Keratinocyte (primary cell): ENCODE results near the gene TRIL. TPM values are rescaled to one million over a fixed set of nuclear protein-coding genes. Genes with fewer than 3 reads are reported as not detected.

ENCODE experiments used
- DNase-seq: peaks from one replicate; pipeline ENCODE4 v3.0.0-alpha.2; 2011; ENCODE audit warnings: low read depth, missing footprints, low spot score
- FAIRE-seq: peaks from 2 replicates; lab custom pipeline; 2011; peaks lifted over from hg19 to GRCh38; lab: Jason Lieb, UNC
- H2AFZ ChIP-seq: 2 replicates; pipeline ENCODE4 v1.6.0; 2012; ENCODE audit warnings: low read length, control low read depth, inconsistent platforms; ENCODE audit not compliant: control insufficient read depth
- H3K27ac ChIP-seq: 2 replicates; pipeline ENCODE4 v1.5.1; 2011; ENCODE audit warnings: low read length; ENCODE audit not compliant: control insufficient read depth, insufficient read depth
- H3K27me3 ChIP-seq: 3 replicates; pipeline ENCODE4 v1.6.0; 2011; ENCODE audit warnings: low read length; ENCODE audit not compliant: control insufficient read depth, insufficient read depth; ENCODE audit errors: extremely low read depth
- H3K36me3 ChIP-seq, 2 experiments: 2 replicates in 1 of 2; 3 replicates in 1 of 2; pipeline ENCODE4 v1.5.1; 2011; ENCODE audit warnings: low read length in 2 of 2, mild to moderate bottlenecking in 1 of 2; ENCODE audit not compliant: control insufficient read depth in 2 of 2, insufficient read depth in 2 of 2; ENCODE audit errors: extremely low read depth in 1 of 2
- H3K4me1 ChIP-seq: 3 replicates; pipeline ENCODE4 v1.5.1; 2011; ENCODE audit warnings: low read length; ENCODE audit not compliant: control insufficient read depth, insufficient read depth; ENCODE audit errors: extremely low read depth
- H3K4me2 ChIP-seq: 3 replicates; pipeline ENCODE4 v1.6.0; 2011; ENCODE audit warnings: low read depth, low read length; ENCODE audit not compliant: control insufficient read depth, insufficient read depth; ENCODE audit errors: extremely low read depth
- H3K4me3 ChIP-seq, 3 experiments: fragments of 200-600 bp in 1 of 3; sonication (generic) in 1 of 3; 2 replicates in 2 of 3; 3 replicates in 1 of 3; pipeline ENCODE4 v1.5.1; 2011 to 2016; ENCODE audit warnings: low read length in 3 of 3, mild to moderate bottlenecking in 3 of 3, control low read depth in 2 of 3, inconsistent platforms in 1 of 3, low read depth in 1 of 3, mixed read lengths in 1 of 3, mixed run types in 1 of 3, moderate library complexity in 1 of 3; ENCODE audit not compliant: control insufficient read depth in 2 of 3, insufficient read depth in 2 of 3; ENCODE audit errors: extremely low read depth in 1 of 3
- H3K79me2 ChIP-seq: 2 replicates; pipeline ENCODE4 v1.6.0; 2012; ENCODE audit warnings: low read length; ENCODE audit not compliant: control insufficient read depth, insufficient read depth
- H3K9ac ChIP-seq: 3 replicates; pipeline ENCODE4 v1.6.0; 2011; ENCODE audit warnings: low read length; ENCODE audit not compliant: control insufficient read depth, insufficient read depth; ENCODE audit errors: extremely low read depth
- H3K9me1 ChIP-seq: 3 replicates; pipeline ENCODE4 v1.6.0; 2011; ENCODE audit warnings: low read length; ENCODE audit not compliant: control insufficient read depth, insufficient read depth; ENCODE audit errors: extremely low read depth
- H3K9me3 ChIP-seq: 2 replicates; pipeline ENCODE4 v1.5.1; 2012; ENCODE audit warnings: low read depth, low read length; ENCODE audit not compliant: control insufficient read depth
- H4K20me1 ChIP-seq: 3 replicates; pipeline ENCODE4 v1.6.0; 2011; ENCODE audit warnings: low read length; ENCODE audit not compliant: control insufficient read depth, insufficient read depth; ENCODE audit errors: extremely low read depth
- EZH2 ChIP-seq: IDR thresholded peaks from one replicate; pipeline ENCODE4 v1.6.1; 2012; ENCODE audit warnings: inconsistent platforms, mild to moderate bottlenecking, low read length, moderate library complexity
- dilution Hi-C: fragments of 300-500 bp; cut with MboI; formaldehyde crosslinking; loops from one replicate; pipeline ENCODE4 v1.7.0; 2020; ENCODE audit warnings: low sequenced_read_pairs; ENCODE audit not compliant: extremely low pct_ligation_motif_present
- polyA plus RNA-seq, 5 experiments: library from polyadenylated mRNA; depleted of rRNA in 3 of 5; stranded (reverse) in 3 of 5; stranded (forward) in 1 of 5; unstranded in 1 of 5; fragments of >200 nt; gene quantifications; 1 replicate in 1 of 5; 2 replicates in 3 of 5; 3 replicates in 1 of 5; pipeline versions ENCODE4 v1.2.1 to v1.2.3, GENCODE V29; 2011 to 2012; ENCODE audit warnings: missing spikeins in 2 of 5, low read depth in 1 of 5, low replicate concordance in 1 of 5
- TF ChIP-seq, protein P1 (sequence below), 3 experiments: IDR thresholded peaks in 1 of 3; conservative IDR thresholded peaks in 1 of 3; optimal IDR thresholded peaks in 1 of 3; 2 replicates in 2 of 3; 3 replicates in 1 of 3; pipeline versions ENCODE3 to v1.5.1; 2011; ENCODE audit warnings: low read length in 3 of 3, mild to moderate bottlenecking in 3 of 3, moderate library complexity in 2 of 3, control low read depth in 1 of 3, inconsistent platforms in 1 of 3; ENCODE audit not compliant: insufficient read depth in 2 of 3; ENCODE audit errors: extremely low read depth in 1 of 3

Gene TRIL
- polyA plus RNA-seq, 1 donor (not counting 4 experiments of a cell fraction or from before 2014, with no cell fraction given) = 0.03 TPM

- H3K9me1 ChIP-seq = no peaks in the 10 kb centered on the region
- DNase-seq = no peak
- no peaks in the 10 kb centered on the region for H3K79me2 ChIP-seq
- H3K27me3 ChIP-seq = peaks cover 38% of the 10 kb centered on the region
- H3K36me3 ChIP-seq = no peaks in the 10 kb centered on the region
- peak overlapping the region; percentile 75 for H3K4me2 ChIP-seq
- peak overlapping the region; percentile 40 to 49 (median 49) for H3K4me3 ChIP-seq
- no peak for FAIRE-seq
- no peak overlapping the region for H3K27ac ChIP-seq
- dilution Hi-C loops = no loop called here
- no peak overlapping the region for H3K9ac ChIP-seq
- H3K9me3 ChIP-seq = no peaks in the 10 kb centered on the region
- H2AFZ ChIP-seq = peak overlapping the region; percentile 81
- H3K4me1 ChIP-seq = peaks cover 20% of the 10 kb centered on the region
- TF ChIP-seq, protein P1, sequence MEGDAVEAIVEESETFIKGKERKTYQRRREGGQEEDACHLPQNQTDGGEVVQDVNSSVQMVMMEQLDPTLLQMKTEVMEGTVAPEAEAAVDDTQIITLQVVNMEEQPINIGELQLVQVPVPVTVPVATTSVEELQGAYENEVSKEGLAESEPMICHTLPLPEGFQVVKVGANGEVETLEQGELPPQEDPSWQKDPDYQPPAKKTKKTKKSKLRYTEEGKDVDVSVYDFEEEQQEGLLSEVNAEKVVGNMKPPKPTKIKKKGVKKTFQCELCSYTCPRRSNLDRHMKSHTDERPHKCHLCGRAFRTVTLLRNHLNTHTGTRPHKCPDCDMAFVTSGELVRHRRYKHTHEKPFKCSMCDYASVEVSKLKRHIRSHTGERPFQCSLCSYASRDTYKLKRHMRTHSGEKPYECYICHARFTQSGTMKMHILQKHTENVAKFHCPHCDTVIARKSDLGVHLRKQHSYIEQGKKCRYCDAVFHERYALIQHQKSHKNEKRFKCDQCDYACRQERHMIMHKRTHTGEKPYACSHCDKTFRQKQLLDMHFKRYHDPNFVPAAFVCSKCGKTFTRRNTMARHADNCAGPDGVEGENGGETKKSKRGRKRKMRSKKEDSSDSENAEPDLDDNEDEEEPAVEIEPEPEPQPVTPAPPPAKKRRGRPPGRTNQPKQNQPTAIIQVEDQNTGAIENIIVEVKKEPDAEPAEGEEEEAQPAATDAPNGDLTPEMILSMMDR (optimal IDR thresholded peaks at IDR 0.05 in 1 of 3, IDR thresholded peaks at IDR 0.05 in 1 of 3, conservative IDR thresholded peaks at IDR 0.05 in 1 of 3; ENCODE audit: extremely low read depth in 1 of 3, insufficient read depth in 2 of 3, low read length in 3 of 3) = peak in 1 of 3 experiments; percentile 3
- peak; percentile 74 for TF ChIP-seq EZH2
- no peaks in the 10 kb centered on the region for H4K20me1 ChIP-seq
Measured at GRCh38 chr7:28957064-28957750, 923 bp downstream of the TRIL start.

DNA sequence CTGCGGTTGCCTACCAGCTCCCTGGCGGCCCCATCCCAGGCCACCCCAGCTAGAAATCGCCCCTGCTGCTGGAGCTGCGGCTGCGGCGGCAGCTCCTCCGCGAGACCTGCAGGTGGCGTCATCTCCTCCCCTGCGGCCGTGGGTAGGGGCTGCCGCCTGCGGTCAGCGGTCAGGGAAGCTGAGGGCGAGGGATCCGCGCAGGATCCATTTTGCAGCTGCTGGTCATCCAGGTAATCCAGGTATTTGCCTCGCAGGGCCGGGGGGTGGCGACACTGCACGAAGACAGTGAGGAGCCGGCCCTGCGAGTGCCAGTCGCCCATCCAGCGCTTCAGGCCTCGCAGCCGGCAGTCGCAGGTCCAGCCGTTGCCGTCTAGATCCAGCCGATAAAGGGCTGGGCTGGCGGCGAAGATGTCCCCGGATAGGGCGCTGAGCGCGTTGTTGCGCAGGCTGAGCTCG, 1.5 kb downstream of the TRIL start:
- peaks cover 20% of the 10 kb centered on the region for H3K4me1 ChIP-seq
- no peak for FAIRE-seq
- dilution Hi-C loops = no loop called here
- no peaks in the 10 kb centered on the region for H3K9me3 ChIP-seq
- H3K4me3 ChIP-seq = peak overlapping the region; percentile 40 to 49 (median 49)
- no peak for DNase-seq
- TF ChIP-seq EZH2 = no peak
- TF ChIP-seq, protein P1 (optimal IDR thresholded peaks at IDR 0.05 in 1 of 3, IDR thresholded peaks at IDR 0.05 in 1 of 3, conservative IDR thresholded peaks at IDR 0.05 in 1 of 3; ENCODE audit: extremely low read depth in 1 of 3, insufficient read depth in 2 of 3, low read length in 3 of 3) = peak; percentile 37 to 75 (median 61)
- H2AFZ ChIP-seq = peak overlapping the region; percentile 81
- H3K27ac ChIP-seq = no peak overlapping the region
- H3K27me3 ChIP-seq = peaks cover 38% of the 10 kb centered on the region
- H3K79me2 ChIP-seq = no peaks in the 10 kb centered on the region
- H3K9ac ChIP-seq = no peak overlapping the region
- no peaks in the 10 kb centered on the region for H3K9me1 ChIP-seq
- no peaks in the 10 kb centered on the region for H3K36me3 ChIP-seq
- H4K20me1 ChIP-seq = no peaks in the 10 kb centered on the region
- peak overlapping the region; percentile 75 for H3K4me2 ChIP-seq
